HG02798 (cell line): ENCODE data around the gene ATAD3A.
"Not testable (repeated sequence)": the region's sequence is repeated elsewhere in the genome, so short reads cannot be mapped to it uniquely, and the experiment has no call there.

Experiments
- ATAC-seq: cut with Tn5 transposase; IDR thresholded peaks from one replicate; pipeline ENCODE4 v1.9.1; 2021; ENCODE audit warnings: mild to moderate bottlenecking; ENCODE audit not compliant: unreplicated experiment, poor library complexity

Gene ATAD3A

GRCh38 chr1:1521331-1521730 lies 9.4 kb downstream of the ATAD3A start:
- ATAC-seq = no peak

DNA sequence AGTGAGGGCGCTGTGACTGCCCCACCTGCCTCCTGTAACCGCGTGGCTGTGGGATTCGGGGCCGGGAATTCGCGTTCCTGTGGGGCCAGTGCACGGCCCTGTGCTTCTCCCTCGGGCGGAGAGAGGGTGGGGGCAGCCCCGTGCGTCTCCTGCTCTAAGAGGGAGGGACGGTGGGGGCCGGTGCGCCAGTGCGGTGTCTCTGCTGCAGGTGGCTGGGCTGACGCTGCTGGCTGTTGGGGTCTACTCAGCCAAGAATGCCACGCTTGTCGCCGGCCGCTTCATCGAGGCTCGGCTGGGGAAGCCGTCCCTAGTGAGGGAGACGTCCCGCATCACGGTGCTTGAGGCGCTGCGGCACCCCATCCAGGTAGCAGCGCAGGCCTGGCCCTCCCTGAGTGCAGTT lies 10.6 kb downstream of the ATAD3A start:
- not testable (repeated sequence) for ATAC-seq

- ATAC-seq = not testable (repeated sequence)
Measured at GRCh38 chr1:1523226-1523625, 11.3 kb downstream of the ATAD3A start.

GRCh38 chr1:1523651-1524050 lies 11.7 kb downstream of the ATAD3A start:
- not testable (repeated sequence) for ATAC-seq

- not testable (repeated sequence) for ATAC-seq
Measured at GRCh38 chr1:1524750-1525383, 12.9 kb downstream of the ATAD3A start.

GRCh38 chr1:1526476-1526875 lies 14.5 kb downstream of the ATAD3A start:
- ATAC-seq = not testable (repeated sequence)

DNA sequence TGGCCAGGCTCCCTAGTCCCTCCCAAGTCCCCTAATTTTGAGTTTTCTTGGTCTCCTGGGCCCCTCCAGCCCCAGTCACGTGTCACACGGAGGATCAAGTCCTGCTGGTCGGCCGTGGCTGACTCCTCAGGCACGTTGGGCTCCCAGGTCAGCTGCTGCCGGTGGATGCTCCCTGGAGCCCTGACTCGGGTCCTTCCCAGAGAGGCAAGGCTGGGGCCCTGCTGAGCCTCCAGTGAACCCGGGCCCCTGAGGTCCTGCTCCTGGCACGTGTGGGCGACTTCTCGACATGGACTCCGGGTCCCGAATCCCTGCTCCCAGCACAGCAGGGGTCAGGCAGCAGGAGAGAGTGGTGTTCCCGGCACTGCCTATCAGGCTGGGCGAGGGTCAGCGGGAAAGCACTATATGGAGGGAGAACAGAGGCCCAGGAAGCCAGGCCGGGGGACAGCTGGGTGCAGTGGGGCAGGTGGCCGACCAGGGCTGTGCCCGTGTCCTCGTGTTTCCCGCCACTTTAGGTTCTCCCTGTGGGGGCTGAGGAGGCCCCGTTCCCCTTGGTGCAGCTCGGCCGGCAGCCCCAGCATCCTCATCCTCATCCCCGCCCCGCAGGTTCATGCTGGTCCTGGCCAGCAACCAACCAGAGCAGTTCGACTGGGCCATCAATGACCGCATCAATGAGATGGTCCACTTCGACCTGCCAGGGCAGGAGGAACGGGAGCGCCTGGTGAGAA lies 15.3 kb downstream of the ATAD3A start:
- ATAC-seq = no peak

- ATAC-seq = no peak
Measured at GRCh38 chr1:1528301-1529267, 16.6 kb downstream of the ATAD3A start.

GRCh38 chr1:1529321-1529720 lies 17.4 kb downstream of the ATAD3A start:
- ATAC-seq = no peak

- ATAC-seq = no peak
Measured at GRCh38 chr1:1529936-1530335, 18.0 kb downstream of the ATAD3A start.

GRCh38 chr1:1531947-1532346 lies 20.0 kb downstream of the ATAD3A start:
- ATAC-seq = no peak

DNA sequence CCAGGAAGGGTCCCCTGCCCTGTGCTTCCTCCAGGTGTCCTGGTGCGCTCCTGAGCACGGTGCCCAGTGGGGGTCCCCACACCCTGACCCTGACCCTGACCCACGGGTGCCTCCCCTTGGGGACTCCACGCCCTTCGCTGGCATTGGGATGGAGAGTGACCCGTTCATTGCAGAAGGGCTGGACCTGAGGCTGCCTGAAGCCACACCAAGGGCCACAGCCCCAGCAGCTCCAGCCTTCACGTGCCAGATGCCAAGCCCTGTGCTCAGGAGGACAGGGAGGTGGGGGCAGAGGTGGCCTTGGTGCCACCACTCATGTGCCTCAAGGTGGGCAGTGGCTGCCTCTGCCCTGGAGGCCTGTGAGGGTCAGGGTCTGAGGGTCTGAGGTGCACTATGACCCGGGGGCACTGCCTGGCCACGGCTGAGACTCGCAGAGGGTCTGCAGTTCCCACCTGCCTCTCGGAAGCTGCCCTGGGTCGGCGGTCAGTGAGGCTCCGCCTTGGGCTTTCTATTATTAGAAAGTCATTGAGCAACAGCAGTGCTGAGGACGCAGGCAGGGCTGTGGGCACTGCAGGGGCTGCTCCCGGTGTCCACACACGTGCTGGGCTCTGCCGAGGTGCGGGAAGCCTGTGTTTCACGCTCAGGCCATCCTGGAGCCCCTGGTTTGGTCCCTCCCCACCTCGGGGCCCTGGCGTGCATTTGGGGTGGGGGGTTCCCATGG lies 21.4 kb downstream of the ATAD3A start:
- not testable (repeated sequence) for ATAC-seq

GRCh38 chr1:1533894-1534291 lies 21.9 kb downstream of the ATAD3A start:
- ATAC-seq = not testable (repeated sequence)

GRCh38 chr1:1534401-1535154 lies 22.6 kb downstream of the ATAD3A start:
- ATAC-seq = no peak

DNA sequence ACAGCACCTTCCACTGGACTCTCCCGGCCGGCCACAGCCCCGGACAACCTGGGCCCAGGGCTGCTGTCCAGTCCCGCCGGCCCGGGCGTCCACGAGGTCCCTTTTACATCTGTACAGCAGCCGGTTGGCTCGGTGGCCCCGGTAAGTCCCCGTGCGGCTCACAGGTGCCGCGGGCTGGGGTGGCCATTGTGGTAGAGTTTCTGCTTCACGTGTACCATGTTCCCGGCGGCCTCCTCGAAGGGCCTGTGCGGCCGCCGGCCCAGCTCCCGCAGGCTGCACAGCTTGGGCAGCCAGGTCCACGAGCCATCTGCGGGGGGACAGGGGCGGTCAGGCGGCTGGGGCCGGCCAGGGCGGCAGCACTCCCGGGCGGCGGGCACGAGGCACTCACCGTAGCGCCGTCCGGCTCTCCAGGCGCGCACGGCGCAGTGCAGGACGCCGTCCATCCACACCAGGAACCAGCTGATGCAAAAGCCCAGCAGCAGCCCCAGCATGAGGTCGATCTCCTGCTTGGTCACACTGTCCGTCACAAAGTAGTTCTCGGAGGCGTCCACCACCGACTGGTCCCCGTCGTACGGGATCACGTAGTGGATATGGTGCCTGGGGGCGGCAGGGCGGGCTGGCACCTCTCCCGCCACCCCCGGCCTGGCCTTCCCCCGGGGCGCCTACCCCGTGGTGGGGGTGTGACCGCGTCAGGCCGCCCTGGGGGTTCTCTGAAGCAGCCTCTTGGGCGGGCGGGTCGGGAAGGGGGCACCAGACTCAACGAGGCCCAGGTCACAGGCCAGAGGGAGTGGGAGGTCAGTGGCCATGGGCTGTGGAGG lies 23.4 kb downstream of the ATAD3A start:
- no peak for ATAC-seq

DNA sequence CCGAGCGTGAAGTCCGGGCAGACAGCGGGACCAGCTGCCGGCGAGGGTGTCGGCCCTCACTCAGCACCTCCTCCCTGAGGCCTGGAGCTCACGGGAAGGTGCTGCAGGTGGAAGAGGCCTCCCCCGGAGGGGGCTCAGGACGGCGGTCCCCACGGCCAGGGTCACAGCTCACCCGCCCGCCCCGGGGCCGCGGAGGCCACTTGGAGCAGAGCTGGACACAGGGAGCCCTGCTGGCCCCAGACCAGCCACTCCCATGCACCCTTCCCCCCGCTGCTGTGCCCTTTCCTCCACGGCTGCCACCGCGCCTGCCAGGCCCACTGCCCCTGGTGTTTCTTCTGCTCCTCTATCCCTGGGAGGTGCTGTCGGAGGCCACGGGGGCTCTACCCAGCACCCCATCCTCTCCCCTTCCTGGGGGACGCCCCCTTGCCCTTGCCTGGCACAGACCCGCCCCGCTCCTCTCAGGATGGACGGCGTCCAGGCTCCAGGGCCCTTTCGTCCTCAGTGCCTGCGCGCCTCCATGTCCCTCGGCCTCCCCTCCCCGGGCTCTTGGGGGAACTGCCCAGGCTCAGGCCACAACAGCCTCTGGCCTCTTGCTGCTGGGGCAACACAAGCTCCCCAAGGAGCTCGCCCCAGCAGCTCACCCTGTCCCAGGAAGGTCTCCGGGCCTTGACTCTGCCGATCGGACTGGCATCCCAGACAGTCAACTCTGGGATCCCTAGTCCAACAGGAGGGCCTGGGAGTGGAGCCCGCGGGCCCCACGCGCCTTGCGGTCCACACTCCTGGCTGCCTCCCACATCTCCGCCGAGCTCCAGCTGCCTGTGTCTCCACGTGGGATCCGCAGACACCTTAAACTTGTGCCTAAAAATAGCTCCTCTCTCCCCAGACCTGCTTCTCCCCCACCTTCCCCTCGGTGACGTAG lies 24.3 kb downstream of the ATAD3A start:
- no peak for ATAC-seq

GRCh38 chr1:1536938-1537546 lies 25.1 kb downstream of the ATAD3A start:
- ATAC-seq = no peak
